ENCODE data around the gene XYLB.

DNA sequence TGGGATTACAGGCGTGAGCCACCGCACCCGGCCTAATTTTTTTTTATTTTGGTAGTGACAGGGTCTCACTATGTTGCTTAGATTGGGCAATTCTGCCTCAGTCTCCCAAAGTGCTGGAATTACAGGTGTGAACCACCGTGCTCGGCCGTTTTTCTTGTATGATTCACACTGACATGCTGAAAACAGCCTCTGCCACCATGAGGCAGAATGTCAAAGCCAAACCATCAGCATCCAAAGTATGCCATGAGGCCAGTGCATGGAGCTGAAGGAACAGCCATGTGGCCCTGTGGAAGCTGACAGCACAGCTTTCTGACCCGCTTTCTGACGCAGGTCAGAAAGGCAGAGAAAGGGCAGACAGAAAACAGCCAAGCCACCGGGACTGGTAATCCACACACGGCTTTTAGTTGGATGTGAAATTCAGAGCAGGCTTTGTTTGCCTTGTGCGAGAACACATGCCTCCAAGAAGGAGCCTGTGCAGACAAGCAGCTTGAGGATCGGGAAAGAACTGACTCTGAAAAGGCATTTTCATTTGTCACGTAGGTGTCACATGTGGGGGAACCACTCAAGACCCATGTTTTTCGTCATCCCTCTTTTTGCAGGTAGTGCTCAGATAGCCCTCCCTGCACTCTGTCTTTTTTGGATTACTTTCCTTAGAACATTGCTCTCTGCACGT, 25.1 kb downstream of the XYLB start:
- TF ChIP-seq POLR2AphosphoS5 (IDR thresholded peaks at IDR 0.05) (no peak), EP300 (conservative IDR thresholded peaks at IDR 0.05; ENCODE audit: poor library complexity, severe bottlenecking) (no peak), EZH2 (IDR thresholded peaks at IDR 0.05; ENCODE audit: borderline replicate concordance, insufficient read depth, low read length, poor library complexity, severe bottlenecking) (no peak), MXI1 (conservative IDR thresholded peaks at IDR 0.05; ENCODE audit: poor library complexity, severe bottlenecking) (no peak)
- TF ChIP-seq, protein P1, sequence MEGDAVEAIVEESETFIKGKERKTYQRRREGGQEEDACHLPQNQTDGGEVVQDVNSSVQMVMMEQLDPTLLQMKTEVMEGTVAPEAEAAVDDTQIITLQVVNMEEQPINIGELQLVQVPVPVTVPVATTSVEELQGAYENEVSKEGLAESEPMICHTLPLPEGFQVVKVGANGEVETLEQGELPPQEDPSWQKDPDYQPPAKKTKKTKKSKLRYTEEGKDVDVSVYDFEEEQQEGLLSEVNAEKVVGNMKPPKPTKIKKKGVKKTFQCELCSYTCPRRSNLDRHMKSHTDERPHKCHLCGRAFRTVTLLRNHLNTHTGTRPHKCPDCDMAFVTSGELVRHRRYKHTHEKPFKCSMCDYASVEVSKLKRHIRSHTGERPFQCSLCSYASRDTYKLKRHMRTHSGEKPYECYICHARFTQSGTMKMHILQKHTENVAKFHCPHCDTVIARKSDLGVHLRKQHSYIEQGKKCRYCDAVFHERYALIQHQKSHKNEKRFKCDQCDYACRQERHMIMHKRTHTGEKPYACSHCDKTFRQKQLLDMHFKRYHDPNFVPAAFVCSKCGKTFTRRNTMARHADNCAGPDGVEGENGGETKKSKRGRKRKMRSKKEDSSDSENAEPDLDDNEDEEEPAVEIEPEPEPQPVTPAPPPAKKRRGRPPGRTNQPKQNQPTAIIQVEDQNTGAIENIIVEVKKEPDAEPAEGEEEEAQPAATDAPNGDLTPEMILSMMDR (IDR thresholded peaks at IDR 0.05; ENCODE audit: poor library complexity, severe bottlenecking), result no peak
- TF ChIP-seq, protein P2, sequence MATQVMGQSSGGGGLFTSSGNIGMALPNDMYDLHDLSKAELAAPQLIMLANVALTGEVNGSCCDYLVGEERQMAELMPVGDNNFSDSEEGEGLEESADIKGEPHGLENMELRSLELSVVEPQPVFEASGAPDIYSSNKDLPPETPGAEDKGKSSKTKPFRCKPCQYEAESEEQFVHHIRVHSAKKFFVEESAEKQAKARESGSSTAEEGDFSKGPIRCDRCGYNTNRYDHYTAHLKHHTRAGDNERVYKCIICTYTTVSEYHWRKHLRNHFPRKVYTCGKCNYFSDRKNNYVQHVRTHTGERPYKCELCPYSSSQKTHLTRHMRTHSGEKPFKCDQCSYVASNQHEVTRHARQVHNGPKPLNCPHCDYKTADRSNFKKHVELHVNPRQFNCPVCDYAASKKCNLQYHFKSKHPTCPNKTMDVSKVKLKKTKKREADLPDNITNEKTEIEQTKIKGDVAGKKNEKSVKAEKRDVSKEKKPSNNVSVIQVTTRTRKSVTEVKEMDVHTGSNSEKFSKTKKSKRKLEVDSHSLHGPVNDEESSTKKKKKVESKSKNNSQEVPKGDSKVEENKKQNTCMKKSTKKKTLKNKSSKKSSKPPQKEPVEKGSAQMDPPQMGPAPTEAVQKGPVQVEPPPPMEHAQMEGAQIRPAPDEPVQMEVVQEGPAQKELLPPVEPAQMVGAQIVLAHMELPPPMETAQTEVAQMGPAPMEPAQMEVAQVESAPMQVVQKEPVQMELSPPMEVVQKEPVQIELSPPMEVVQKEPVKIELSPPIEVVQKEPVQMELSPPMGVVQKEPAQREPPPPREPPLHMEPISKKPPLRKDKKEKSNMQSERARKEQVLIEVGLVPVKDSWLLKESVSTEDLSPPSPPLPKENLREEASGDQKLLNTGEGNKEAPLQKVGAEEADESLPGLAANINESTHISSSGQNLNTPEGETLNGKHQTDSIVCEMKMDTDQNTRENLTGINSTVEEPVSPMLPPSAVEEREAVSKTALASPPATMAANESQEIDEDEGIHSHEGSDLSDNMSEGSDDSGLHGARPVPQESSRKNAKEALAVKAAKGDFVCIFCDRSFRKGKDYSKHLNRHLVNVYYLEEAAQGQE (IDR thresholded peaks at IDR 0.05; ENCODE audit: borderline replicate concordance), result no peak
